ENCODE measurements around the gene OCEL1. TPM values are rescaled to one million over a fixed set of nuclear protein-coding genes. Genes with fewer than 3 reads are reported as not detected.

Gene OCEL1
- total and polyA plus RNA-seq, 2 of the 13 experiments (the other 11 are each of a cell fraction or from before 2014, with no cell fraction given) = 10.6 to 17.2 TPM

GRCh38 chr19:17243830-17244617 is 18.0 kb downstream of the OCEL1 start (continued):
- TF ChIP-seq ZNF280D (CRISPR knock-in tag; IDR thresholded peaks at IDR 0.05) = peak; percentile 71; the same call in 1 of the 2 replicates
- TF ChIP-seq ZBTB7B (CRISPR knock-in tag; IDR thresholded peaks at IDR 0.05) = peak; percentile 82; the same call in 1 of the 2 replicates
- no peak for TF ChIP-seq CCDC6 (CRISPR knock-in tag; IDR thresholded peaks at IDR 0.05)
- TF ChIP-seq ZNF318 (CRISPR knock-in tag; IDR thresholded peaks at IDR 0.05) = no peak
- no peak for TF ChIP-seq FLYWCH1 (CRISPR knock-in tag; IDR thresholded peaks at IDR 0.05)
- peak; percentile 70 for TF ChIP-seq ZNF574 (CRISPR knock-in tag; IDR thresholded peaks at IDR 0.05)
- TF ChIP-seq ZNF639 (CRISPR knock-in tag; conservative IDR thresholded peaks at IDR 0.05) = no peak
- TF ChIP-seq ZNF775 (CRISPR knock-in tag; IDR thresholded peaks at IDR 0.05; ENCODE audit: borderline replicate concordance) = no peak
- TF ChIP-seq ZNF570 (CRISPR knock-in tag; IDR thresholded peaks at IDR 0.05; ENCODE audit: borderline replicate concordance) = no peak
- peak; percentile 24; the same call in 1 of the 2 replicates for TF ChIP-seq ZNF629 (CRISPR knock-in tag; conservative IDR thresholded peaks at IDR 0.05)
- no peak for TF ChIP-seq ZNF879 (CRISPR knock-in tag; IDR thresholded peaks at IDR 0.05)
- TF ChIP-seq KDM5A (IDR thresholded peaks at IDR 0.05; ENCODE audit: borderline replicate concordance, low read length) = peak; percentile 46; the same call in 1 of the 2 replicates
- TF ChIP-seq ZNF792 (CRISPR knock-in tag; IDR thresholded peaks at IDR 0.05) = peak; percentile 0; the same call in 1 of the 2 replicates

Data from HepG2 (cell line).